ENCODE measurements around the gene MYCBPAP. TPM values are rescaled to one million over a fixed set of nuclear protein-coding genes. Genes with fewer than 3 reads are reported as not detected.
A peak's percentile ranks its signal among the peaks of the same experiment; 100 is the strongest.

MYCBPAP gene
- total RNA-seq, 1 experiment from 2014 or later, result 0.19 TPM

- no peak for DNase-seq (ENCODE audit: unreplicated experiment)
- ChIA-PET POLR2A (interaction anchor here (0.6 kb wide), 1 partner anchor 118 kb away, joined by 3 read pairs; no protein-coding TSS in a partner anchor), CTCF (no interaction called here)
- Mint-ChIP-seq H3K27me3 (ENCODE audit: insufficient read depth, unreplicated experiment) (no peaks in the 10 kb centered on the region), H3K4me3 (ENCODE audit: unreplicated experiment) (no peak overlapping the region), H3K9me3 (ENCODE audit: unreplicated experiment) (no peaks in the 10 kb centered on the region), H3K27ac (ENCODE audit: low read depth, unreplicated experiment) (no peak overlapping the region), H3K4me1 (ENCODE audit: insufficient read depth, unreplicated experiment) (peaks cover 33% of the 10 kb centered on the region), H3K36me3 (ENCODE audit: insufficient read depth, unreplicated experiment) (no peaks in the 10 kb centered on the region)
- BruUV-seq (replicated peaks), result no TSS peak
- intact Hi-C loops (cut with micrococcal nuclease), result no loop called here
- no peak for TF ChIP-seq CTCF (IDR thresholded peaks at IDR 0.05; ENCODE audit: unreplicated experiment)
Measured at GRCh38 chr17:50513495-50513894, 5.3 kb downstream of the MYCBPAP start.

GRCh38 chr17:50514388-50514787 lies 6.1 kb downstream of the MYCBPAP start:
- Mint-ChIP-seq H3K27ac (ENCODE audit: low read depth, unreplicated experiment) (no peak overlapping the region), H3K27me3 (ENCODE audit: insufficient read depth, unreplicated experiment) (no peaks in the 10 kb centered on the region), H3K9me3 (ENCODE audit: unreplicated experiment) (no peaks in the 10 kb centered on the region), H3K4me1 (ENCODE audit: insufficient read depth, unreplicated experiment) (peaks cover 41% of the 10 kb centered on the region), H3K4me3 (ENCODE audit: unreplicated experiment) (no peak overlapping the region), H3K36me3 (ENCODE audit: insufficient read depth, unreplicated experiment) (no peaks in the 10 kb centered on the region)
- no peak for TF ChIP-seq CTCF (IDR thresholded peaks at IDR 0.05; ENCODE audit: unreplicated experiment)
- ChIA-PET POLR2A (interaction anchor here (1.7 to 3.0 kb wide), 2 partner anchors 10 to 27 kb away, joined by 13 to 14 read pairs; no protein-coding TSS in a partner anchor), CTCF (interaction anchor here (1.9 to 2.7 kb wide), 2 partner anchors 10 to 117 kb away, joined by 5 to 14 read pairs; partner anchors contain the start of gene LRRC59)
- intact Hi-C loops (cut with micrococcal nuclease), result no loop called here
- no peak for DNase-seq (ENCODE audit: unreplicated experiment)
- no TSS peak for BruUV-seq (replicated peaks)

- no TSS peak for BruUV-seq (replicated peaks)
- H3K36me3 Mint-ChIP-seq (ENCODE audit: insufficient read depth, unreplicated experiment), result no peaks in the 10 kb centered on the region
- no peaks in the 10 kb centered on the region for H3K9me3 Mint-ChIP-seq (ENCODE audit: unreplicated experiment)
- no peak overlapping the region for H3K4me3 Mint-ChIP-seq (ENCODE audit: unreplicated experiment)
- H3K4me1 Mint-ChIP-seq (ENCODE audit: insufficient read depth, unreplicated experiment), result peaks cover 45% of the 10 kb centered on the region
- peak overlapping the region; percentile 11 for H3K27ac Mint-ChIP-seq (ENCODE audit: low read depth, unreplicated experiment)
- TF ChIP-seq CTCF (IDR thresholded peaks at IDR 0.05; ENCODE audit: unreplicated experiment), result no peak
- intact Hi-C loops (cut with micrococcal nuclease), result no loop called here
- no peaks in the 10 kb centered on the region for H3K27me3 Mint-ChIP-seq (ENCODE audit: insufficient read depth, unreplicated experiment)
- POLR2A ChIA-PET, result interaction anchor here (0.7 to 3.0 kb wide), 4 partner anchors 10 to 118 kb away, joined by 3 to 14 read pairs (median 8); partner anchors contain the start of gene LRRC59
- CTCF ChIA-PET, result interaction anchor here (0.5 to 2.7 kb wide), 7 partner anchors 8 to 118 kb away, joined by 3 to 14 read pairs (median 4); partner anchors contain the start of gene LRRC59
- peak; percentile 85 for DNase-seq (ENCODE audit: unreplicated experiment)
Measured at GRCh38 chr17:50514936-50515702, 6.9 kb downstream of the MYCBPAP start.

- intact Hi-C loops (cut with micrococcal nuclease), result no loop called here
- DNase-seq (ENCODE audit: unreplicated experiment), result no peak
- CTCF ChIA-PET, result interaction anchor here (0.6 to 2.7 kb wide), 4 partner anchors 12 to 23 kb away, joined by 3 to 14 read pairs (median 4); no protein-coding TSS in a partner anchor
- peaks cover 32% of the 10 kb centered on the region for H3K4me1 Mint-ChIP-seq (ENCODE audit: insufficient read depth, unreplicated experiment)
- H3K36me3 Mint-ChIP-seq (ENCODE audit: insufficient read depth, unreplicated experiment), result no peaks in the 10 kb centered on the region
- POLR2A ChIA-PET, result interaction anchor here (0.8 to 3.0 kb wide), 5 partner anchors 12 to 190 kb away, joined by 3 to 13 read pairs (median 3); no protein-coding TSS in a partner anchor
- no peak overlapping the region for H3K4me3 Mint-ChIP-seq (ENCODE audit: unreplicated experiment)
- H3K27me3 Mint-ChIP-seq (ENCODE audit: insufficient read depth, unreplicated experiment), result no peaks in the 10 kb centered on the region
- no peaks in the 10 kb centered on the region for H3K9me3 Mint-ChIP-seq (ENCODE audit: unreplicated experiment)
- BruUV-seq (replicated peaks), result no TSS peak
- H3K27ac Mint-ChIP-seq (ENCODE audit: low read depth, unreplicated experiment), result peak overlapping the region; percentile 14
- TF ChIP-seq CTCF (IDR thresholded peaks at IDR 0.05; ENCODE audit: unreplicated experiment), result no peak
Measured at GRCh38 chr17:50517011-50517410, 8.8 kb downstream of the MYCBPAP start.

All from MCF 10A (cell line).